Pancreas (tissue), 10 donors: ENCODE data around the gene LHX5. TPM values are rescaled to one million over a fixed set of nuclear protein-coding genes. Genes with fewer than 3 reads are reported as not detected.

Experiments used
- ATAC-seq, 4 donors: fragments of 200-7000 bp; cut with Tn5 transposase; one replicate each; pipeline versions ENCODE4 v1.8.0 to v1.9.1; 2020; ENCODE audit warnings: mild to moderate bottlenecking in 4 of 4, moderate library complexity in 4 of 4
- DNase-seq, 6 donors: peaks; one replicate each; pipeline ENCODE4 v3.0.0-alpha.2; 2020
- FAIRE-seq: peaks from 2 replicates; lab custom pipeline; 2012; peaks lifted over from hg19 to GRCh38; lab: Jason Lieb, UNC
- H3K27ac ChIP-seq, 4 donors: fragments of 200-600 bp; sonication (generic); 1 replicate in 3 of 4; 2 replicates in 1 of 4; pipeline versions ENCODE4 v1.5.0 to v1.8.0; 2020
- H3K27me3 ChIP-seq, 4 donors: fragments of 200-600 bp; one replicate each; pipeline ENCODE4 v1.8.0; 2021
- H3K36me3 ChIP-seq, 3 donors: fragments of 200-600 bp; sonication (generic) in 1 of 3; one replicate each; pipeline versions ENCODE4 v1.5.0 to v1.8.0; 2020 to 2021
- H3K4me1 ChIP-seq, 3 donors: fragments of 200-600 bp; one replicate each; pipeline ENCODE4 v1.8.0; 2021
- H3K4me3 ChIP-seq, 4 donors: fragments of 200-600 bp; sonication (generic) in 2 of 4; one replicate each; pipeline versions ENCODE4 v1.5.0 to v1.8.0; 2020 to 2021
- H3K9me3 ChIP-seq, 4 donors: fragments of 200-600 bp; one replicate each; pipeline ENCODE4 v1.8.0; 2021
- WGBS, 2 donors: extraction: QIAGEN DNeasy Blood & Tissue Kit; methylation state at CpG; one replicate each; pipeline ENCODE4 v1.1.7; 2013; 5-methylcytosine and 5-hydroxymethylcytosine counted together
- intact Hi-C, 3 donors: fragments of 100-400 bp; cut with DNase I; formaldehyde crosslinking; loops; one replicate each; pipeline versions ENCODE4 v1.11.1 to v1.14.2; 2022
- polyA plus RNA-seq, 2 donors: library from polyadenylated mRNA; stranded (reverse); fragments of 200-250 nt; gene quantifications; one replicate each; pipeline ENCODE4 v1.2.3, GENCODE V29; 2013
- total RNA-seq, 6 donors: library from RNA; stranded (reverse); fragmentation: NEBNext Ultra II Directional in 4 of 6; extraction: Animal tissue kit (Norgen Biotek cat#: 25700) in 4 of 6; gene quantifications; one replicate each; pipeline versions ENCODE4 v1.2.1 to v1.2.4, GENCODE V29; 2021 to 2023
- TF ChIP-seq, protein P1 (sequence below), 4 donors: fragments of 200-600 bp; sonication (generic) in 3 of 4; IDR thresholded peaks; one replicate each; pipeline versions ENCODE4 v1.5.0 to v1.8.0; 2021; ENCODE audit warnings: antibody characterized with exemption in 4 of 4
- donor health status: healthy with polysubstance abuse.
- donor health status: DM: no; HTN: no; CAD: no; lungs with moderate emphysema.
- donor health status: DM: no; HTN: no; CAD: no.
- donor health status: control.
- donor health status: control.
- donor health status: Bipolar disorder and iron deficiency.
- donor health status: DM: yes; HTN: yes; CAD: no.
- donor health status: DM: no; HTN: no; CAD: no.
- donor health status: DM: no; HTN: no; CAD: no.
- donor health status: DM: yes; HTN: yes; CAD: no.

The LHX5 gene
- total and polyA plus RNA-seq, 8 donors: not detected

DNA sequence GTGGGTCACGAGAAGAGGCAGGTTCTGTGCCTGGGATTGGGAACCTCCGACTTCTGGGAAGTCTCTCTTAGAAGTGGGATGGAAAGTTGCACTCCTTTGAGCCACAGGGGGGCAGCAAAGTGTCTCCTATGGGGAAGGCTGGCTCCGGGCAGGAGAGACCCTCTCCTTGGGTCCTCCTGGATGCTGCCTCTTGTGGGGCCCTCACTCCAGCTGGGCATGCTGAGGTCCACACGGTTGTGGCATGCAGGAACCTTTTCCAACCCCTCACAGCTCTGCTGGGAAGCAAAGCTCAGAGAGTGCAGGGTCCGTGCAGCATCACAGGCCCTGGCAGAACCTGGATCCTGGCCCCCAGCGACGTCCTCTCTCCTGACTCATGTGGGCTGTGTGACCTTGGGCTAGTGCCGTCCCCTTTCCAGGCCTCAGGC is 32.1 kb downstream of the LHX5 start:
- Histone ChIP-seq H3K4me3 (no peak overlapping the region), H3K9me3 (no peaks in the 10 kb centered on the region), H3K27ac (no peak overlapping the region), H3K36me3 (no peaks in the 10 kb centered on the region), H3K27me3 (no peaks in the 10 kb centered on the region), H3K4me1 (peaks cover 0 to 11% (median 8%) of the 10 kb centered on the region in 3 donors)
- intact Hi-C loops: no loop called here
- WGBS, 2 donors: 15 to 16% methylated on average over 8 of the region's 8 CpGs
- no peak for FAIRE-seq
- DNase-seq: peak in 4 of 6 donors; percentile 27 to 72 (median 56)
- TF ChIP-seq, protein P1, sequence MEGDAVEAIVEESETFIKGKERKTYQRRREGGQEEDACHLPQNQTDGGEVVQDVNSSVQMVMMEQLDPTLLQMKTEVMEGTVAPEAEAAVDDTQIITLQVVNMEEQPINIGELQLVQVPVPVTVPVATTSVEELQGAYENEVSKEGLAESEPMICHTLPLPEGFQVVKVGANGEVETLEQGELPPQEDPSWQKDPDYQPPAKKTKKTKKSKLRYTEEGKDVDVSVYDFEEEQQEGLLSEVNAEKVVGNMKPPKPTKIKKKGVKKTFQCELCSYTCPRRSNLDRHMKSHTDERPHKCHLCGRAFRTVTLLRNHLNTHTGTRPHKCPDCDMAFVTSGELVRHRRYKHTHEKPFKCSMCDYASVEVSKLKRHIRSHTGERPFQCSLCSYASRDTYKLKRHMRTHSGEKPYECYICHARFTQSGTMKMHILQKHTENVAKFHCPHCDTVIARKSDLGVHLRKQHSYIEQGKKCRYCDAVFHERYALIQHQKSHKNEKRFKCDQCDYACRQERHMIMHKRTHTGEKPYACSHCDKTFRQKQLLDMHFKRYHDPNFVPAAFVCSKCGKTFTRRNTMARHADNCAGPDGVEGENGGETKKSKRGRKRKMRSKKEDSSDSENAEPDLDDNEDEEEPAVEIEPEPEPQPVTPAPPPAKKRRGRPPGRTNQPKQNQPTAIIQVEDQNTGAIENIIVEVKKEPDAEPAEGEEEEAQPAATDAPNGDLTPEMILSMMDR (IDR thresholded peaks at IDR 0.05): peak in 3 of 4 donors; percentile 41 to 58 (median 45)
- peak; percentile 64 to 75 (median 72) for ATAC-seq

DNA sequence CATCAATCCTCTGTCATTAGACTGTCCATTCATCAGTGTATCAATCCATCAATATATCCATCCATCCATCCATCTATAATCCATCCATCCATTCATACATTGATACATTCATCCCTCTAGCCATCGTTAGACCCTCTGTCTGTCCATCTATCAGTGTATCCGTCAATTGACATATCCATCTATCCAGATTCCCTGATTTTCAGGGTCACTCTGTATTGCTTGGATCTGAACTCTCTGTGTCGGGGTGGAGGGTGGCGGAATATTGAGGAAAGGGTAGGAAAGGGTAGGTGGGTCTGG is 32.4 kb downstream of the LHX5 start:
- Histone ChIP-seq H3K27me3 (no peaks in the 10 kb centered on the region), H3K9me3 (no peaks in the 10 kb centered on the region), H3K4me1 (peaks cover 0 to 11% (median 8%) of the 10 kb centered on the region in 3 donors), H3K4me3 (no peak overlapping the region), H3K36me3 (no peaks in the 10 kb centered on the region), H3K27ac (no peak overlapping the region)
- intact Hi-C loops: no loop called here
- no peak for ATAC-seq
- no peak for FAIRE-seq
- WGBS, 2 donors: 26 to 37% methylated on average over 4 of the region's 4 CpGs
- DNase-seq: no peak
- TF ChIP-seq, protein P1 (IDR thresholded peaks at IDR 0.05): no peak

DNA sequence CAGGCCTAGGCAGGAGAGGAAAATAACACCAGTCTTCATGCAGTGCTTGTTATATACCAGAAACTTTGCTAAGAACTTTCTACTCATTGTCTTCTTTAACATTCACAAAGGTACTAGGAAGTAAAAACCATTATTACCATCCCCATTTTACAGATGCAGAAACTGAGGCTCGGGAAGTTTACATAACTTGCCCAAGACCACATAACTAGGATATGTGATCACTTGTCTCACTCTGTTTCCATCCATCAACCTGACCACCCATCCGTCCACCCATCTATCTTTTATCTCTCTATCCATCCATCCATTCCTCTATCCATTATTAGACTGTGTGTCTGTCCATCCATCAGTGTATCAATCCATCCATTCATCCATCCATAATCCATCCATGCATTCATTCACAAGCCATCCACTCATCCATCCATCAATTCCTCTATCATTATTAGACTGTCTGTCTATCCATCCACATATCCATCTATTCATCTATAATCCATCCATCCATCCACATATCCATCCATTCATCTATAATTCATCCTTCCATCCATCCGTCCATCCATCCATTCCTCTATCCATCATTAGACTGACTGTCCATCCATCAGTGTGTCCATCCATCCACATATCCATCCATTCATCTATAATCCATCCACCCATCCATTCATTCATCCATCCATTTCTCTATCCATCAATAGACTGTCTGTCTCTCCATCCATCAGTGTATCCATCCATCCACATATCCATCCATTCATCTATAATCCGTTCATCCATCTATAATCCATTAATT is 33.0 kb downstream of the LHX5 start:
- ATAC-seq (no peak), DNase-seq (no peak), FAIRE-seq (no peak)
- H3K36me3 ChIP-seq: no peaks in the 10 kb centered on the region
- H3K9me3 ChIP-seq: no peaks in the 10 kb centered on the region
- WGBS, 2 donors: 63 to 66% methylated on average over 4 of the region's 4 CpGs
- intact Hi-C loops: no loop called here
- TF ChIP-seq, protein P1 (IDR thresholded peaks at IDR 0.05): no peak
- peaks cover 0 to 11% (median 8%) of the 10 kb centered on the region in 3 donors for H3K4me1 ChIP-seq
- no peak overlapping the region for H3K4me3 ChIP-seq
- no peak overlapping the region for H3K27ac ChIP-seq
- H3K27me3 ChIP-seq: no peaks in the 10 kb centered on the region

DNA sequence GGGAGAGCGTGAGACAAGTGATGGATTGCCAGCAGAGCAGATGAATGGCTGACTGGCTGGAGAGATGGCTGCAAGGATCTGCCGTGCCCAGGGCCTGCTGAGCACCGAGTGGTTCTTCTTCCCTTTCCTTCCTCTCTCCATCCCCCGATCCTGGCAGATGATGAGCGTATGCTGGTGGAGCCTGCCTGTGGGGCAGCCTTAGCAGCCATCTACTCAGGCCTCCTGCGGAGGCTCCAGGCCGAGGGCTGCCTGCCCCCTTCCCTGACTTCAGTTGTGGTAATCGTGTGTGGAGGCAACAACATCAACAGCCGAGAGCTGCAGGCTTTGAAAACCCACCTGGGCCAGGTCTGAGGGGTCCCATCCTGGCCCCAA is 34.0 kb downstream of the LHX5 start:
- H3K4me1 ChIP-seq: peaks cover 0 to 11% (median 8%) of the 10 kb centered on the region in 3 donors

More for the DNA sequence above, 34.0 kb downstream of the LHX5 start:
- TF ChIP-seq, protein P1 (IDR thresholded peaks at IDR 0.05): no peak
- DNase-seq: peak in 1 of 6 donors; percentile 35
- no peaks in the 10 kb centered on the region for H3K36me3 ChIP-seq
- WGBS, 2 donors: 88 to 92% methylated on average over 9 of the region's 9 CpGs
- H3K4me3 ChIP-seq: no peak overlapping the region
- intact Hi-C loops: no loop called here
- ATAC-seq: no peak
- no peak for FAIRE-seq
- no peak overlapping the region for H3K27ac ChIP-seq
- no peaks in the 10 kb centered on the region for H3K9me3 ChIP-seq
- no peaks in the 10 kb centered on the region for H3K27me3 ChIP-seq
